Activated naive CD8-positive, alpha-beta T cell treated with anti-CD3 and anti-CD28 coated beads for 36 hours (primary cell): ENCODE measurements around the gene FCRL3. TPM values are rescaled to one million over a fixed set of nuclear protein-coding genes. Genes with fewer than 3 reads are reported as not detected.

Experiments used
- DNase-seq: peaks from one replicate; pipeline ENCODE4 v3.0.0; 2021
- H3K27ac Mint-ChIP-seq: one replicate; pipeline ENCODE4 v1.8.0; 2022; ENCODE audit warnings: mild to moderate bottlenecking, moderate library complexity, mixed read lengths
- H3K27me3 Mint-ChIP-seq: one replicate; pipeline ENCODE4 v1.8.0; 2022; ENCODE audit warnings: mild to moderate bottlenecking, mixed read lengths
- H3K36me3 Mint-ChIP-seq: one replicate; pipeline ENCODE4 v1.8.0; 2021; ENCODE audit warnings: mild to moderate bottlenecking, mixed read lengths
- H3K4me1 Mint-ChIP-seq: one replicate; pipeline ENCODE4 v1.8.0; 2021; ENCODE audit warnings: mixed read lengths
- H3K4me3 Mint-ChIP-seq: one replicate; pipeline ENCODE4 v1.8.0; 2022; ENCODE audit warnings: mild to moderate bottlenecking, moderate library complexity, mixed read lengths
- H3K9me3 Mint-ChIP-seq: one replicate; pipeline ENCODE4 v1.8.0; 2022; ENCODE audit warnings: mixed read lengths
- total RNA-seq, 2 experiments: library from RNA; stranded (reverse); gene quantifications; one replicate each; pipeline ENCODE4 v1.2.3, GENCODE V29; 2021

FCRL3 gene
- total RNA-seq, 2 experiments from 2014 or later = 0.99 to 1.0 TPM

DNA sequence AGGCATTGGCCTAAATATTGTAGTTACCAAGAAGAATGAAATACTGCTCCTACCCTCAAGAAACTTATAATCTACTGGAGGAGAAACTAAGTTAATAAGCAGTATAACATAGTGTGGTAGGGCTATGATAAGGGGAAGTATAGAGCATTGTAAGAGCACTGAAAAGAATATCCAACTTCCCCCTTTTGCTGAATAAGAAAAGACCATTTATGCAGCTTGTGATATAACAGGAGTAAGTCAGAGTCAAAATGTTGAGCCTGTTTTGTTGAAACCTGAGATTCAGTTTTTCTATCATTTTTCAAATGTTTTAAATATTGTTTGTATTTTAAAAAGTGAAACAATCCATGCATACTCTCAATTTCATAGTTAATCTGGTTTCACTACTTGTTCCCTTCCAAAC lies 54.4 kb downstream of the FCRL3 start:
- Mint-ChIP-seq H3K9me3 (no peaks in the 10 kb centered on the region), H3K27me3 (peaks cover 10% of the 10 kb centered on the region), H3K4me3 (no peak overlapping the region), H3K36me3 (no peaks in the 10 kb centered on the region), H3K4me1 (no peaks in the 10 kb centered on the region), H3K27ac (no peak overlapping the region)
- no peak for DNase-seq

DNA sequence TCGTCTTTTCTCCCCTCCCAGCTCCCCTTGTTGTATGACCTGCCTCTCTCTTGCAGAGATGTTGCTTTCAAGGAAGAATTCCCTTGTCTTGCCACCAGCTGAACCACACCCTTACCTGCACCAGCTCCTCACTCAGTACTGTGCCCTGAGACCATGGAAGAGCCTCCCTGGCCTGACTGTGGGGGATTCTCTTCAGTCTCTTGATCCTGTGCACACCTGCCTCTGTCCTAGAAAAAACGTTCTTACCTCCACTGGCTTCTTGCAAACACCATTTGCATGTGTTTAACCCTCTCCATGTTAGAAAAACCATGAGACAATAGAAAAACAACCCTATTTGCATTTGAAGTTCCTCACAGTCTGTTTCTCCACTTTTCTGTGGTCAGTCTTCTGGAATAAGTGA lies 59.4 kb downstream of the FCRL3 start:
- H3K27ac Mint-ChIP-seq = no peak overlapping the region
- peaks cover 4% of the 10 kb centered on the region for H3K27me3 Mint-ChIP-seq
- DNase-seq = no peak
- H3K4me1 Mint-ChIP-seq = no peaks in the 10 kb centered on the region
- no peak overlapping the region for H3K4me3 Mint-ChIP-seq
- no peaks in the 10 kb centered on the region for H3K9me3 Mint-ChIP-seq
- no peaks in the 10 kb centered on the region for H3K36me3 Mint-ChIP-seq

DNA sequence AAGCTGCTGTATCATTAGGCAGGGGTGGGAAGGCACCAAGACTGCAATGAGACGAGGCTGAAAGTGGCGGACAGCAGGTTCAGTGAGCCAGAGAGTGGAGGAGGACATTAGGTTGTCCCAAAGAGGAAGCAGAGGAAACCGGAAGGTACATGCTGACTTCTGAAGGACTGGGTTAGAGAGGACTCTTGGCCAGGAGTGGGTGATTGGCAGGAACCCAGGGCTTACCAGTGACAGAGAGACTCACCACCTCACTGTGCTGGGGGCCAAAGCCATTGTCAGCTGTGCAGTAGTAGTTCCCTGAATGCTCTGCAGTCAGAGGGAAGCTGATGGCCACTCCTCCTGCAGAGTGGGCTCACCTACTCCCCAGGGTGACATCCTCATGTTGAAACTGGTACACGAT lies 60.8 kb downstream of the FCRL3 start:
- Mint-ChIP-seq H3K27ac (no peak overlapping the region), H3K27me3 (peaks cover 4% of the 10 kb centered on the region), H3K36me3 (no peaks in the 10 kb centered on the region), H3K4me3 (no peak overlapping the region), H3K9me3 (no peaks in the 10 kb centered on the region), H3K4me1 (no peaks in the 10 kb centered on the region)
- no peak for DNase-seq

DNA sequence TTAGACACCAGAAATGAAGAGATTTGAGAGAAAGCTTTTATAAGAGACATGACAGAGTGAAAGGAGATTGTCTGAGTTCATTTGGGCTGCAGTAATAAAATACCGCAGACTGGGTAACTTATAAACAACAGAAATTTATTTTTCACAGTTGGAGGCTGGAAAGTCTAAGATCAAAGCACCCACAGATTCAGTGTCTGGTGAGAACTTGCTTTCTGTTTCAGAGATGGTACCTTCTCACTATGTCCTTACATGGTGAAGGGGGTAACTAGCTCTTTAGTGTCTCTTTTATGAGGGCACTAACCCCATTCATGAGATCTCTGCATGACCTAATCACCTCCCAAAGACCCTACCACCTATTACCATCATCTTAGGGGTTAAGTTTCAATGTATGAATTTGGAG lies 71.8 kb downstream of the FCRL3 start:
- Mint-ChIP-seq H3K9me3 (no peaks in the 10 kb centered on the region), H3K27ac (no peak overlapping the region), H3K36me3 (no peaks in the 10 kb centered on the region), H3K4me1 (peaks cover 4% of the 10 kb centered on the region), H3K27me3 (peaks cover 24% of the 10 kb centered on the region), H3K4me3 (no peak overlapping the region)
- DNase-seq = no peak

Other genes starting within 250 kb of the FCRL3 start
- gene FCRL5, start 148.3 kb downstream of the FCRL3 start, total RNA-seq = under 1 TPM; 0.31 to 0.32 TPM
- not detected for gene FCRL4, start 102.7 kb downstream of the FCRL3 start, total RNA-seq
- gene FCRL2, start 76.4 kb upstream of the FCRL3 start, total RNA-seq = under 1 TPM; 0.12 to 0.26 TPM
- gene FCRL1, start 119.4 kb upstream of the FCRL3 start, total RNA-seq = 1 to 10 TPM in 1 of 2 experiments, under 1 TPM in 1; 0.74 to 1.0 TPM
- gene CD5L, start 141.0 kb upstream of the FCRL3 start, total RNA-seq = not detected